Cardiac fibroblast (primary cell): Measurements from ENCODE around the gene ZNF536.

Experiments
- DNase-seq, 2 donors: peaks; one replicate each; pipeline versions ENCODE4 v3.0.0 to v3.0.0-alpha.2; 2010; ENCODE audit warnings: low read depth in 2 of 2
- H3K4me3 ChIP-seq, 2 donors: replicated peaks in 1 of 2; 1 replicate in 1 of 2; 2 replicates in 1 of 2; pipeline ENCODE4 v1.5.1; 2011; ENCODE audit warnings: low read depth in 2 of 2, low read length in 2 of 2, mild to moderate bottlenecking in 2 of 2, moderate library complexity in 1 of 2
- TF ChIP-seq, protein P1 (sequence below): IDR thresholded peaks from one replicate; pipeline ENCODE4 v1.5.1; 2011; ENCODE audit warnings: low read depth, mild to moderate bottlenecking, low read length, inconsistent platforms

Gene ZNF536

DNA sequence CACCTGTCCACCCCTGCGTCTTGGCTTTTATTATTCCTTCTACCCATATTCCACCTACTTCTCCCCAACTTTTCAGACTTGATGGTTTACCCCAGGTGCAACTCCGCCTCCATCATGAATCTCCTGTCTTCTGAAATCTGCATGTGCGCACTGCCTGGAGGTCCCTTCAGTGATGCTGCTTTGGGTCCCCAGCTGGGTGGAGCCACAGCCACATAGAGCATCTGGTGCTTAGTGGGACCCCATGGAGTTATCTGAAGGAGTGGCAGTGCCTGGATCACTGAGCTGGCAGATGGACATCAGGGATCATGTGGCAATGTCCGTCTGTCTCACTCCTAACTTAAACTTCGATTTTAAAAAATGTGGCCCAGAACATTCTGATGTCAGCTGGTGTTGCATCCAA is 13.5 kb downstream of the ZNF536 start:
- TF ChIP-seq, protein P1, sequence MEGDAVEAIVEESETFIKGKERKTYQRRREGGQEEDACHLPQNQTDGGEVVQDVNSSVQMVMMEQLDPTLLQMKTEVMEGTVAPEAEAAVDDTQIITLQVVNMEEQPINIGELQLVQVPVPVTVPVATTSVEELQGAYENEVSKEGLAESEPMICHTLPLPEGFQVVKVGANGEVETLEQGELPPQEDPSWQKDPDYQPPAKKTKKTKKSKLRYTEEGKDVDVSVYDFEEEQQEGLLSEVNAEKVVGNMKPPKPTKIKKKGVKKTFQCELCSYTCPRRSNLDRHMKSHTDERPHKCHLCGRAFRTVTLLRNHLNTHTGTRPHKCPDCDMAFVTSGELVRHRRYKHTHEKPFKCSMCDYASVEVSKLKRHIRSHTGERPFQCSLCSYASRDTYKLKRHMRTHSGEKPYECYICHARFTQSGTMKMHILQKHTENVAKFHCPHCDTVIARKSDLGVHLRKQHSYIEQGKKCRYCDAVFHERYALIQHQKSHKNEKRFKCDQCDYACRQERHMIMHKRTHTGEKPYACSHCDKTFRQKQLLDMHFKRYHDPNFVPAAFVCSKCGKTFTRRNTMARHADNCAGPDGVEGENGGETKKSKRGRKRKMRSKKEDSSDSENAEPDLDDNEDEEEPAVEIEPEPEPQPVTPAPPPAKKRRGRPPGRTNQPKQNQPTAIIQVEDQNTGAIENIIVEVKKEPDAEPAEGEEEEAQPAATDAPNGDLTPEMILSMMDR: no peak
- no peak overlapping the region for H3K4me3 ChIP-seq
- DNase-seq: no peak

DNA sequence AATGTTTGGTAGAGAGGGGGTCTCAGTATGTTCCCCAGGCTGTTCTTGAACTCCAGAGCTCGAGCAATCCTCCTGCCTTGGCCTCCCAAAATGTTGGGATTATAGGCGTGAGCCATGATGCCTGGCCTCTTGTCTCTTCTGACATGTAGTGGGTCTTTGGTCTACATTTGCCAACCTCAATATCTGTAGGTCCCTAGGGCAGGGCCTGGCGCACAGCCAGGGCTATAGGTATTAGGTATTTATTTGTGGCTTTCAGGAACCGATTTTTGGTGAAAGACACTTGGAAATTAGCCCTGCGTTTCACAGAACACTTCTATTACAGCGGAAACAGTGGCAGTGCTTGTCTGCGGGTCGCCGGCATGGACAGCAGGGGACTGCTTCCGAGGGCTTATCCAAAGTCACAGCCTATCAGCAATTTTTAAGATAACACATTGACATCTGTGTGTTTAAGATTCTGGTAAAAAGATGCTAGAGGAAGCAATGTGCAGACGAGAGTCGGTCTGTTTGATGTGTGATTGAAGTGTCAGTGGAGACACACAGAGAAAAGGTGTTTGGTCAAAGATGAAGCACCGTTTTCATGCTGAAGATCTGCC is 14.5 kb downstream of the ZNF536 start:
- TF ChIP-seq, protein P1: no peak
- no peak for DNase-seq
- H3K4me3 ChIP-seq: no peak overlapping the region

DNA sequence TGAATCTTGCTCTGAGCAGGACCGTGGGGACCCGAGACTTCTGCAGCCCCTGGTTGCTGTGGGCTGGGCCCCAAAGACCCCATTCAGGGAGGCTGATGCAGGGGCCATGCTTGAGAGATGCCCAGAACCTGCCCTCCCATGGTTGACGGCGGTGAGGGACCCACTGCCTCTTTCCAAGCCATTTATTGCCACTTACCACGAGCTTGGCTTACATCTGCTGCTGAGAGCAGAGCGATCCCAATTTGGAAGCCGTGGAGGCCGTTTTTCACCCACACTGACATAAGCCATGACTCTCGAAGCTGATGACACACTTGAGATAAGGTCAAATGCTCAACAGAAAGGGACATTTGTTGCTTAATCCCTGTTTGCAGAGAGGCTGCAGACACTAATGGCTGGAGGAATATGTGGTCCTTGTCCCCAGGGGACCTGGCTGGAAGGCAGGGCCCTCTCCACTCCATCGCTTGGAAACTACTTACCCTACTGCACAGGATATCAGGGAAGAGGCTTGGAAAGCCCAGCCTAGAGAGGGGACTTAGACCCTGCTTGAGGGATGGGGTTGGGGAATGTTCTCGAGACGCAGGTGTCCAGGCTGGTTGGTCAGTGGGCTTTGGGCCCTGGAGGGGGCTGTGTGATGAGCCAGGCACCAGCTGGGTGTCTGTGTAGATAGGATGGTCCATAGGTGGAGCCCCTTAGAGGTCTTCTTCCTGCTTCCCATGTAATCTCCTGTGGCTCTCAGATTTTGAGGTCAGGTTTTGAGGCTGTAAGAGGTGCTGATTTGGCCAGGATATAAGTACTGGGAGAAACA is 15.3 kb downstream of the ZNF536 start:
- TF ChIP-seq, protein P1: no peak
- no peak for DNase-seq
- no peak overlapping the region for H3K4me3 ChIP-seq

DNA sequence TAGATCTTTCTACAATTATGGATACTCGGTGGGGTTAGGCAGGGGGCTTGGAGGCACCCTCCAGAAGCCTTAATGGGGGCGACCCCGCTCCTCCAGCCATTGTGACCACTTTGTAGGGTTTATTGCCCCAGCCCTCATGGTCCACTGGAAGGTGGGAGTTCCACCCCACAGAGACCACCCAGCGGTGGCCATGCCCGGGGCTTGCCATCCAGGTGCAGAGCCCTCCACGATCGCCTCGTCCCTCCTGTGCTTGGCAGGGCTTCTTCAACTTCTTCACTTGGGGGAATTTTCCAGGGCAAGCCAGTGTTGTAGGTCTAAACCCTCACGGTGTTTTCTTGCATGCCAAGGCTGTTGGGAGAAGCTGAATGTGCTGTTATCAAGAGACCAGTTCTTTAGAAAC is 16.1 kb downstream of the ZNF536 start:
- no peak for DNase-seq
- H3K4me3 ChIP-seq: no peak overlapping the region
- TF ChIP-seq, protein P1: no peak

DNA sequence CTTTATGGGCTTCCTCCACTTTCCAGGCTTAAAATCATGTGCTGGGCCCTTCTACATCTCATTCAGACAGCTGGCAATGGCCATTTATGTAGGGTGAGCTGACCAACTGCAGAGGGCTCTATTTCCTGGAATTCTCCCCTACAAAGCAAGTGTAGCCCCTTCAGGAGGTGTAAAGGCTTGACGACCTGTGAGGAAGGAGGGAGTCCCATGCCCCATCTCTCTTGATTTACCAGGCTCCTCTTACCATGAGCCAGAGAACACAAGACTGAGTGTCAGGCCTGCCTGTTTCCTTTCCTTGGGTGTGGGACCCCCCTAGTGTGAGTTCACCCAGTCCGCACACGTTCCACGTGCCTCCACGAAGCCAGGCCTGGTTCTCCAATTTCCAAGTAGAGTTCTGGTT is 16.6 kb downstream of the ZNF536 start:
- no peak for DNase-seq
- H3K4me3 ChIP-seq: no peak overlapping the region
- TF ChIP-seq, protein P1: no peak

DNA sequence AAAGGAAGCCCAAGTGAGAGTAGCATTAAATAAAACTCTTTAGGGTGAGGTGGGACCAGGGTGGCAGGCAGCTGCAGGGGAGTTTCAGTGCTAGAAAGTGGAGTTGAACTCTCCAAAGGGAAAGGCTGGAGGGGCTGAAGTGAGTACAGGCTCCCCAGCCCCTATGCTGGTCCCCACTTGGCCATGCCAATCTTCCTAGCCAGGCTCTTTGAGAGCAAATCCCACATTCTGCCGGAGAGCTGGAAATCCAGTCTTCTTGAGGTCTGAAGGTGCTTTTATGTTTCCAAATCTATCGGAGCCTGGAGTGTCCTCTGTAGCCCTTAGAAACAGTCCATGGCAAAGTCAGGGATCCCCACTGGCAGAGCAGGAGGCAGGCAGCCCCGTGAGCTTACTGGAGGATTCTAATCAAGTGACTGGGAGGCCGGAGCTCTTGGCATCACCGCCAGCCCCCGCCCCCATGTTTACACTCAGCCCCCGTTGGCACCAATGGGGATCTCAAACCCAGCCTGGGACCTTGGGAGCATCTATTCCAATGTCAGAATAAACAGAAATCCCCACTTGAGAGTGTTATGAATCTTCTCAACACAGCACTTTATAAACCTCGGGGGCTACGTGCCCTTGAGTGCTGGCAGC is 18.3 kb downstream of the ZNF536 start:
- no peak overlapping the region for H3K4me3 ChIP-seq
- no peak for DNase-seq
- TF ChIP-seq, protein P1: no peak
